IMR-90 (cell line): ENCODE results near the gene ACSM6. TPM values are rescaled to one million over a fixed set of nuclear protein-coding genes. Genes with fewer than 3 reads are reported as not detected.

ENCODE experiments used
- ATAC-seq: fragments of 200-7000 bp; cut with Tn5 transposase; 2 replicates; pipeline ENCODE4 v1.9.1; 2020; ENCODE audit warnings: low read depth, mild to moderate bottlenecking, moderate library complexity
- BruUV-seq: library from RNA; stranded (reverse); fragments of 400-500 nt; replicated peaks from 2 replicates; lab custom pipeline; 2021; lab: Mats Ljungman, UMichigan
- CTCF ChIA-PET: fragments of 300-600 bp; formaldehyde crosslinking; extraction: SDS; loops from one replicate; lab custom pipeline; 2021; ENCODE audit warnings: antibody characterized with exemption; lab: Yijun Ruan, JAX
- POLR2A ChIA-PET: fragments of 300-600 bp; sonication (Branson Sonifier 250); formaldehyde crosslinking; loops from one replicate; lab custom pipeline; 2022; ENCODE audit warnings: antibody characterized with exemption; ENCODE audit not compliant: unreplicated experiment; lab: Charles Lee
- DNase-seq: peaks from one replicate; pipeline ENCODE4 v3.0.0; 2013
- H2AFZ ChIP-seq: replicated peaks from 2 replicates; pipeline ENCODE3; 2013; ENCODE audit warnings: low read length, mild to moderate bottlenecking; ENCODE audit not compliant: poor library complexity
- H2AK5ac ChIP-seq: 2 replicates; pipeline ENCODE4 v1.6.1; 2013; ENCODE audit warnings: low read depth, low read length, inconsistent platforms
- H2AK9ac ChIP-seq: replicated peaks from 2 replicates; pipeline ENCODE3; 2013; ENCODE audit warnings: mild to moderate bottlenecking, low read depth, low read length, moderate library complexity; ENCODE audit not compliant: poor library complexity
- H2BK120ac ChIP-seq: 2 replicates; pipeline ENCODE4 v1.6.1; 2013; ENCODE audit warnings: low read depth, low read length, inconsistent platforms
- H2BK15ac ChIP-seq: 3 replicates; pipeline ENCODE4 v1.6.1; 2013; ENCODE audit warnings: low read depth, low read length, inconsistent platforms
- H2BK20ac ChIP-seq: 2 replicates; pipeline ENCODE4 v1.6.1; 2013; ENCODE audit warnings: low read depth, mild to moderate bottlenecking, inconsistent platforms, low read length, moderate library complexity
- H2BK5ac ChIP-seq: 2 replicates; pipeline ENCODE4 v1.6.1; 2013; ENCODE audit warnings: mild to moderate bottlenecking, low read depth, low read length, inconsistent platforms; ENCODE audit not compliant: poor library complexity, severe bottlenecking
- H3K14ac ChIP-seq: replicated peaks from 2 replicates; pipeline ENCODE4 v1.6.1; 2013; ENCODE audit warnings: low read depth, low read length, inconsistent platforms
- H3K18ac ChIP-seq: 2 replicates; pipeline ENCODE4 v1.6.1; 2013; ENCODE audit warnings: low read depth, low read length, control low read depth
- H3K23ac ChIP-seq: 2 replicates; pipeline ENCODE4 v1.6.1; 2013; ENCODE audit warnings: low read depth, low read length, inconsistent platforms
- H3K27ac ChIP-seq: 2 replicates; pipeline ENCODE4 v1.5.1; 2013; ENCODE audit warnings: mild to moderate bottlenecking, control low read depth, low read length; ENCODE audit not compliant: insufficient read depth
- H3K27me3 ChIP-seq: 2 replicates; pipeline ENCODE4 v1.6.1; 2013; ENCODE audit warnings: low read length; ENCODE audit not compliant: control insufficient read depth, insufficient read depth
- H3K36me3 ChIP-seq: 2 replicates; pipeline ENCODE4 v1.6.1; 2013; ENCODE audit warnings: low read length, mixed read lengths; ENCODE audit not compliant: control insufficient read depth, insufficient read depth
- H3K4ac ChIP-seq: 2 replicates; pipeline ENCODE4 v1.6.1; 2013; ENCODE audit warnings: low read depth, low read length, inconsistent platforms
- H3K4me1 ChIP-seq: 2 replicates; pipeline ENCODE4 v1.6.1; 2013; ENCODE audit warnings: low read length, mixed read lengths; ENCODE audit not compliant: control insufficient read depth, insufficient read depth
- H3K4me2 ChIP-seq: 2 replicates; pipeline ENCODE4 v1.6.1; 2013; ENCODE audit warnings: low read depth, mild to moderate bottlenecking, control low read depth, low read length, moderate library complexity
- H3K4me3 ChIP-seq: 2 replicates; pipeline ENCODE4 v1.5.1; 2013; ENCODE audit warnings: low read depth, mild to moderate bottlenecking, control low read depth, low read length, moderate library complexity; ENCODE audit not compliant: insufficient read depth
- H3K56ac ChIP-seq: 2 replicates; pipeline ENCODE4 v1.6.1; 2013; ENCODE audit warnings: low read length, inconsistent platforms; ENCODE audit not compliant: insufficient read depth; ENCODE audit errors: extremely low read depth
- H3K79me1 ChIP-seq, 2 experiments: 2 replicates each; pipeline ENCODE4 v1.6.1; 2013; ENCODE audit warnings: low read length in 2 of 2, inconsistent platforms in 1 of 2, low read depth in 1 of 2
- H3K9ac ChIP-seq: 2 replicates; pipeline ENCODE4 v1.6.1; 2013; ENCODE audit warnings: low read depth, low read length, control low read depth
- H3K9me1 ChIP-seq: 2 replicates; pipeline ENCODE4 v1.6.1; 2013; ENCODE audit warnings: low read length, inconsistent platforms; ENCODE audit not compliant: insufficient read depth
- H3K9me3 ChIP-seq: 2 replicates; pipeline ENCODE4 v1.6.1; 2013; ENCODE audit warnings: low read length; ENCODE audit not compliant: control insufficient read depth, insufficient read depth
- H4K20me1 ChIP-seq: 2 replicates; pipeline ENCODE4 v1.6.1; 2013; ENCODE audit warnings: low read length, inconsistent platforms; ENCODE audit not compliant: insufficient read depth
- H4K5ac ChIP-seq: 2 replicates; pipeline ENCODE4 v1.6.1; 2013; ENCODE audit warnings: mild to moderate bottlenecking, low read depth, low read length, control low read depth
- H4K8ac ChIP-seq, 2 experiments: 2 replicates each; pipeline ENCODE4 v1.6.1; 2013; ENCODE audit warnings: low read depth in 2 of 2, low read length in 2 of 2, control low read depth in 1 of 2, inconsistent platforms in 1 of 2
- H4K91ac ChIP-seq: 2 replicates; pipeline ENCODE4 v1.6.1; 2013; ENCODE audit warnings: low read depth, low read length, inconsistent platforms; ENCODE audit not compliant: insufficient read depth
- BHLHE40 ChIP-seq: fragments of 150-350 bp; IDR thresholded peaks from 2 replicates; pipeline ENCODE4 v1.6.1; 2016; ENCODE audit warnings: mild to moderate bottlenecking, low read depth, low read length
- CEBPB ChIP-seq: IDR thresholded peaks from 2 replicates; pipeline ENCODE4 v1.6.1; 2012; ENCODE audit warnings: low read depth, low read length, improper control_type of control experiment
- CTCF ChIP-seq: conservative IDR thresholded peaks from 2 replicates; pipeline ENCODE4 v1.5.1; 2012; ENCODE audit warnings: mild to moderate bottlenecking, low read depth, low read length, improper control_type of control experiment
- ELK1 ChIP-seq: fragments of 150-350 bp; IDR thresholded peaks from 2 replicates; pipeline ENCODE4 v1.6.1; 2016; ENCODE audit warnings: low read depth, mild to moderate bottlenecking, low read length, moderate library complexity, borderline replicate concordance
- FOS ChIP-seq: fragments of 150-350 bp; IDR thresholded peaks from 2 replicates; pipeline ENCODE4 v1.6.1; 2016; ENCODE audit warnings: low read depth, low read length
- MAFK ChIP-seq: IDR thresholded peaks from 2 replicates; pipeline ENCODE4 v1.6.1; 2012; ENCODE audit warnings: low read depth, low read length, improper control_type of control experiment
- MXI1 ChIP-seq: IDR thresholded peaks from 2 replicates; pipeline ENCODE4 v1.6.1; 2012; ENCODE audit warnings: low read depth, mild to moderate bottlenecking, low read length, moderate library complexity, borderline replicate concordance
- POLR2A ChIP-seq: IDR thresholded peaks from 2 replicates; pipeline ENCODE4 v1.6.1; 2012; ENCODE audit warnings: mild to moderate bottlenecking, low read depth, low read length
- RAD21 ChIP-seq: IDR thresholded peaks from 2 replicates; pipeline ENCODE4 v1.6.1; 2012; ENCODE audit warnings: low read length, improper control_type of control experiment
- RFX5 ChIP-seq: IDR thresholded peaks from 2 replicates; pipeline ENCODE4 v1.8.0; 2012; ENCODE audit warnings: low read depth, mild to moderate bottlenecking, low read length, moderate library complexity
- SMC3 ChIP-seq: fragments of 150-350 bp; IDR thresholded peaks from 2 replicates; pipeline ENCODE4 v1.6.1; 2016; ENCODE audit warnings: low read depth, mild to moderate bottlenecking, antibody characterized with exemption, low read length, moderate library complexity
- USF2 ChIP-seq: fragments of 150-350 bp; IDR thresholded peaks from 2 replicates; pipeline ENCODE4 v1.6.1; 2017; ENCODE audit warnings: mild to moderate bottlenecking, antibody characterized with exemption, low read length, low read depth
- WGBS, 2 experiments: methylation state at CpG; one replicate each; pipeline versions ENCODE4 v1.1.5 to v1.1.7; 2013; ENCODE audit warnings: missing lambda C conversion rate in 2 of 2; ENCODE audit not compliant: insufficient read length in 1 of 2; ENCODE audit errors: extremely low coverage in 2 of 2; 5-methylcytosine and 5-hydroxymethylcytosine counted together
- dilution Hi-C: fragments of 300-500 bp; cut with HindIII; formaldehyde crosslinking; loops from one replicate; pipeline ENCODE4 v1.14.3; 2018; ENCODE audit warnings: low sequenced_read_pairs; ENCODE audit not compliant: unreplicated experiment
- in situ Hi-C: fragments of 300-500 bp; cut with MboI; formaldehyde crosslinking; loops from 3 replicates; pipeline ENCODE4 v1.14.3; 2019; ENCODE audit warnings: low sequenced_read_pairs, inconsistent platforms, mixed read lengths
- intact Hi-C: fragments of 100-400 bp; cut with micrococcal nuclease; formaldehyde crosslinking; loops from 2 replicates; pipeline ENCODE4 v1.10.0; 2022
- polyA plus RNA-seq, 3 experiments: library from polyadenylated mRNA; depleted of rRNA; stranded (reverse); fragments of >200 nt; gene quantifications; 2 replicates each; pipeline ENCODE4 v1.2.3, GENCODE V29; 2012; ENCODE audit warnings: low replicate concordance in 1 of 3
- total RNA-seq: library from RNA; depleted of rRNA; stranded (reverse); fragments of >200 nt; gene quantifications from 2 replicates; pipeline ENCODE4 v1.2.3, GENCODE V29; 2012

ACSM6 gene
- total and polyA plus RNA-seq, 2 of the 4 experiments (the other 2 are of a cell fraction): not detected

- TF ChIP-seq SMC3: no peak
- no peak for TF ChIP-seq RAD21
Measured at GRCh38 chr10:95247881-95248583, 54.0 kb downstream of the ACSM6 start (continued).

GRCh38 chr10:95248989-95249388 lies 55.0 kb downstream of the ACSM6 start:
- H2BK20ac ChIP-seq: 0 out of 2 replicates have a peak overlapping the region, but pooled peaks have one; percentile 62
- H2BK15ac ChIP-seq: peak overlapping the region; percentile 95; the same call in 2 of the 3 replicates
- no peak for ATAC-seq
- H3K56ac ChIP-seq: no peak overlapping the region
- H3K4me3 ChIP-seq: no peak overlapping the region
- H3K9ac ChIP-seq: no peak overlapping the region
- peak overlapping the region; percentile 21; the same call in 1 of the 2 replicates for H4K5ac ChIP-seq
- H3K9me3 ChIP-seq: no peaks in the 10 kb centered on the region
- H3K9me1 ChIP-seq: peaks cover 23% of the 10 kb centered on the region
- H3K27me3 ChIP-seq: no peaks in the 10 kb centered on the region
- peak overlapping the region; percentile 34 for H3K14ac ChIP-seq
- in situ Hi-C loops (no loop called here), dilution Hi-C loops (no loop called here), intact Hi-C loops (no loop called here)
- H3K36me3 ChIP-seq: peaks cover 38% of the 10 kb centered on the region
- BruUV-seq: no TSS peak
- H3K27ac ChIP-seq: peak overlapping the region; percentile 39
- H2BK5ac ChIP-seq: peak overlapping the region; percentile 91
- H3K4me1 ChIP-seq: peaks cover 28% of the 10 kb centered on the region
- POLR2A ChIA-PET: no interaction called here
- peak overlapping the region in 1 of 2 experiments; percentile 31; a peak in 2 of 4 replicates for H4K8ac ChIP-seq
- CTCF ChIA-PET: no interaction called here
- H2AFZ ChIP-seq: no peak overlapping the region
- peak overlapping the region; percentile 74; the same call in 1 of the 2 replicates for H2AK5ac ChIP-seq
- peak overlapping the region; percentile 33 for H3K23ac ChIP-seq
- H3K4ac ChIP-seq: peak overlapping the region; percentile 67
- H3K18ac ChIP-seq: no peak overlapping the region
- peak overlapping the region; percentile 55 for H4K91ac ChIP-seq
- H4K20me1 ChIP-seq: peaks cover 21% of the 10 kb centered on the region
- peak overlapping the region; percentile 66 for H2AK9ac ChIP-seq
- H3K79me1 ChIP-seq: peaks cover 21 to 62% of the 10 kb centered on the region in 2 experiments; a peak in 3 of 4 replicates
- H2BK120ac ChIP-seq: peak overlapping the region; percentile 65
- H3K4me2 ChIP-seq: no peak overlapping the region
- no peak for DNase-seq
- WGBS, 2 experiments: 100% methylated on average over 1 of the region's 3 CpGs; no CpG with 5 or more reads in 1 of the 2 experiments
- TF ChIP-seq FOS: no peak
- no peak for TF ChIP-seq ELK1
- no peak for TF ChIP-seq CEBPB
- no peak for TF ChIP-seq RFX5
- no peak for TF ChIP-seq BHLHE40
- no peak for TF ChIP-seq CTCF
- TF ChIP-seq RAD21: no peak
- TF ChIP-seq MAFK: no peak
- no peak for TF ChIP-seq USF2
- TF ChIP-seq POLR2A: no peak
- TF ChIP-seq MXI1: no peak
